ENCODE data around the gene CIRBP. TPM values are rescaled to one million over a fixed set of nuclear protein-coding genes. Genes with fewer than 3 reads are reported as not detected.

The CIRBP gene
- total and polyA plus RNA-seq, 2 of the 13 experiments (the other 11 are each of a cell fraction or from before 2014, with no cell fraction given) = 133 to 140 TPM

DNA sequence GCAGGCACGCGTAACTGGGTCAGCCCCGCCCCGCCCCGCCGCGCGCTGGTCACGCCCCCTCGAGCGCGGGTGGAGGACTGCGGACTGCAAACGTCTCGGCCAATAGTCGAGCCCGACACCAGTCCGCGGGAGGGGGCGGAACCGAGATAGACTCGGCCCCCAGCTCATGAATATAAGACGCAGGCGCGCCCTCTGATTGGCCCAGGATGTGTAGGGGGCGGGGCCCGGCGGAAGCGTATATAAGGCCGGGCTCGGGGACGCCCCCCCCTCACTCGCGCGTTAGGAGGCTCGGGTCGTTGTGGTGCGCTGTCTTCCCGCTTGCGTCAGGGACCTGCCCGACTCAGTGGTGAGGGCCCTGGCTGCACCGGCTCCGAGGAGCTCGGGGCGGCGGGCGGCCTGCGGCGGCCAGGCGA, at the start of gene CIRBP (continued):
- TF ChIP-seq EP300 (IDR thresholded peaks at IDR 0.05; ENCODE audit: low read depth in 2 of 2, low read length in 2 of 2) = no peak
- TF ChIP-seq EP300 (CRISPR knock-in tag; IDR thresholded peaks at IDR 0.05; ENCODE audit: borderline replicate concordance) = no peak
- TF ChIP-seq EZH2 (conservative IDR thresholded peaks at IDR 0.05; ENCODE audit: low read depth, low read length) = no peak
- no peak for TF ChIP-seq KAT7 (CRISPR knock-in tag; IDR thresholded peaks at IDR 0.05; ENCODE audit: borderline replicate concordance)
- no peak for TF ChIP-seq ZNF724P (CRISPR knock-in tag; IDR thresholded peaks at IDR 0.05; ENCODE audit: borderline replicate concordance)
- TF ChIP-seq HNF4G (IDR thresholded peaks at IDR 0.05; ENCODE audit: borderline replicate concordance, low read depth, low read length) = no peak
- no peak for TF ChIP-seq HNF4G (CRISPR knock-in tag; IDR thresholded peaks at IDR 0.05; ENCODE audit: borderline replicate concordance, low read depth)
- TF ChIP-seq PITX1 (CRISPR knock-in tag; IDR thresholded peaks at IDR 0.05) = no peak
- TF ChIP-seq NFIC (IDR thresholded peaks at IDR 0.05; ENCODE audit: low read length) = no peak
- TF ChIP-seq ZNF484 (CRISPR knock-in tag; IDR thresholded peaks at IDR 0.05; ENCODE audit: borderline replicate concordance, low read depth) = no peak
- TF ChIP-seq ZNF30 (CRISPR knock-in tag; IDR thresholded peaks at IDR 0.05) = no peak
- TF ChIP-seq, protein P1, sequence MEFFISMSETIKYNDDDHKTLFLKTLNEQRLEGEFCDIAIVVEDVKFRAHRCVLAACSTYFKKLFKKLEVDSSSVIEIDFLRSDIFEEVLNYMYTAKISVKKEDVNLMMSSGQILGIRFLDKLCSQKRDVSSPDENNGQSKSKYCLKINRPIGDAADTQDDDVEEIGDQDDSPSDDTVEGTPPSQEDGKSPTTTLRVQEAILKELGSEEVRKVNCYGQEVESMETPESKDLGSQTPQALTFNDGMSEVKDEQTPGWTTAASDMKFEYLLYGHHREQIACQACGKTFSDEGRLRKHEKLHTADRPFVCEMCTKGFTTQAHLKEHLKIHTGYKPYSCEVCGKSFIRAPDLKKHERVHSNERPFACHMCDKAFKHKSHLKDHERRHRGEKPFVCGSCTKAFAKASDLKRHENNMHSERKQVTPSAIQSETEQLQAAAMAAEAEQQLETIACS (CRISPR knock-in tag; IDR thresholded peaks at IDR 0.05) = no peak
- TF ChIP-seq ZNF430 (CRISPR knock-in tag; IDR thresholded peaks at IDR 0.05) = 0 out of 2 replicates have a peak, but pooled peaks have one; percentile 13
- TF ChIP-seq NCOA2 (CRISPR knock-in tag; IDR thresholded peaks at IDR 0.05) = no peak; the same call in 1 of the 2 replicates
- no peak for TF ChIP-seq IRX3 (CRISPR knock-in tag; IDR thresholded peaks at IDR 0.05; ENCODE audit: borderline replicate concordance, low read depth)
- TF ChIP-seq, protein P2, sequence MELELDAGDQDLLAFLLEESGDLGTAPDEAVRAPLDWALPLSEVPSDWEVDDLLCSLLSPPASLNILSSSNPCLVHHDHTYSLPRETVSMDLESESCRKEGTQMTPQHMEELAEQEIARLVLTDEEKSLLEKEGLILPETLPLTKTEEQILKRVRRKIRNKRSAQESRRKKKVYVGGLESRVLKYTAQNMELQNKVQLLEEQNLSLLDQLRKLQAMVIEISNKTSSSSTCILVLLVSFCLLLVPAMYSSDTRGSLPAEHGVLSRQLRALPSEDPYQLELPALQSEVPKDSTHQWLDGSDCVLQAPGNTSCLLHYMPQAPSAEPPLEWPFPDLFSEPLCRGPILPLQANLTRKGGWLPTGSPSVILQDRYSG (CRISPR knock-in tag; IDR thresholded peaks at IDR 0.05) = no peak
- TF ChIP-seq, protein P3, sequence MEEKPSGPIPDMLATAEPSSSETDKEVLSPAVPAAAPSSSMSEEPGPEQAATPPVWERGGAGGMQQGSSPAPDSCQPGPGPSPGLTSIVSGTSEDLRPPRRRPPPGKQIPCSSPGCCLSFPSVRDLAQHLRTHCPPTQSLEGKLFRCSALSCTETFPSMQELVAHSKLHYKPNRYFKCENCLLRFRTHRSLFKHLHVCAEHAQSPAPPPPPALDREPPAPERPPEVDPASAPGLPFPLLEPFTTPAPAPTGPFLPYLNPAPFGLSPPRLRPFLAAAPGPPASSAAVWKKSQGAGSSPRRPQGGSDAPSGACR (CRISPR knock-in tag; IDR thresholded peaks at IDR 0.05) = no peak
- peak; percentile 75 for TF ChIP-seq NFYB (CRISPR knock-in tag; IDR thresholded peaks at IDR 0.05)
- no peak for TF ChIP-seq U2AF1 (optimal IDR thresholded peaks at IDR 0.05; ENCODE audit: low read depth, low read length)
- TF ChIP-seq ZNF296 (CRISPR knock-in tag; conservative IDR thresholded peaks at IDR 0.05) = no peak
- no peak for TF ChIP-seq KLF12 (CRISPR knock-in tag; IDR thresholded peaks at IDR 0.05; ENCODE audit: borderline replicate concordance)
- no peak for TF ChIP-seq KAT2B (IDR thresholded peaks at IDR 0.05; ENCODE audit: borderline replicate concordance, low read depth, low read length)
- TF ChIP-seq, protein P4, sequence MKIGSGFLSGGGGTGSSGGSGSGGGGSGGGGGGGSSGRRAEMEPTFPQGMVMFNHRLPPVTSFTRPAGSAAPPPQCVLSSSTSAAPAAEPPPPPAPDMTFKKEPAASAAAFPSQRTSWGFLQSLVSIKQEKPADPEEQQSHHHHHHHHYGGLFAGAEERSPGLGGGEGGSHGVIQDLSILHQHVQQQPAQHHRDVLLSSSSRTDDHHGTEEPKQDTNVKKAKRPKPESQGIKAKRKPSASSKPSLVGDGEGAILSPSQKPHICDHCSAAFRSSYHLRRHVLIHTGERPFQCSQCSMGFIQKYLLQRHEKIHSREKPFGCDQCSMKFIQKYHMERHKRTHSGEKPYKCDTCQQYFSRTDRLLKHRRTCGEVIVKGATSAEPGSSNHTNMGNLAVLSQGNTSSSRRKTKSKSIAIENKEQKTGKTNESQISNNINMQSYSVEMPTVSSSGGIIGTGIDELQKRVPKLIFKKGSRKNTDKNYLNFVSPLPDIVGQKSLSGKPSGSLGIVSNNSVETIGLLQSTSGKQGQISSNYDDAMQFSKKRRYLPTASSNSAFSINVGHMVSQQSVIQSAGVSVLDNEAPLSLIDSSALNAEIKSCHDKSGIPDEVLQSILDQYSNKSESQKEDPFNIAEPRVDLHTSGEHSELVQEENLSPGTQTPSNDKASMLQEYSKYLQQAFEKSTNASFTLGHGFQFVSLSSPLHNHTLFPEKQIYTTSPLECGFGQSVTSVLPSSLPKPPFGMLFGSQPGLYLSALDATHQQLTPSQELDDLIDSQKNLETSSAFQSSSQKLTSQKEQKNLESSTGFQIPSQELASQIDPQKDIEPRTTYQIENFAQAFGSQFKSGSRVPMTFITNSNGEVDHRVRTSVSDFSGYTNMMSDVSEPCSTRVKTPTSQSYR (CRISPR knock-in tag; IDR thresholded peaks at IDR 0.05; ENCODE audit: borderline replicate concordance) = no peak; the same call in 1 of the 2 replicates
- TF ChIP-seq ZNF343 (CRISPR knock-in tag; IDR thresholded peaks at IDR 0.05) = 0 out of 2 replicates have a peak, but pooled peaks have one; percentile 18
- no peak for TF ChIP-seq ZNF766 (CRISPR knock-in tag; IDR thresholded peaks at IDR 0.05; ENCODE audit: borderline replicate concordance)
- no peak for TF ChIP-seq GABPA (IDR thresholded peaks at IDR 0.05; ENCODE audit: low read depth, low read length)
- TF ChIP-seq GABPA (CRISPR knock-in tag; IDR thresholded peaks at IDR 0.05; ENCODE audit: low read depth) = no peak

Measured in HepG2 (cell line).